BJ (cell line): ENCODE measurements around the gene RHBDD3. TPM values are rescaled to one million over a fixed set of nuclear protein-coding genes. Genes with fewer than 3 reads are reported as not detected.

Experiments used
- CTCF ChIA-PET: fragments of 350-600 bp; formaldehyde crosslinking; extraction: SDS; loops from one replicate; lab custom pipeline; 2021; ENCODE audit warnings: antibody characterized with exemption, inconsistent platforms; lab: Yijun Ruan, JAX
- POLR2A ChIA-PET: fragments of 300-600 bp; sonication (Branson Sonifier 250); formaldehyde crosslinking; extraction: SDS; loops from one replicate; lab custom pipeline; 2021; ENCODE audit warnings: antibody characterized with exemption; lab: Charles Lee
- DNase-seq: peaks from one replicate; pipeline ENCODE4 v3.0.0-alpha.2; 2011; ENCODE audit warnings: low read depth
- H3K27me3 ChIP-seq: 2 replicates; pipeline ENCODE4 v1.6.0; 2011; ENCODE audit warnings: low read length; ENCODE audit not compliant: control insufficient read depth, insufficient read depth
- H3K36me3 ChIP-seq: 2 replicates; pipeline ENCODE4 v1.5.1; 2011; ENCODE audit warnings: low read length; ENCODE audit not compliant: control insufficient read depth, insufficient read depth
- H3K4me3 ChIP-seq: 2 replicates; pipeline ENCODE4 v1.5.1; 2011; ENCODE audit warnings: low read depth, mild to moderate bottlenecking, control low read depth, low read length
- polyA plus RNA-seq: library from polyadenylated mRNA; depleted of rRNA; stranded (reverse); fragments of >200 nt; gene quantifications from 2 replicates; pipeline ENCODE4 v1.2.3, GENCODE V29; 2011
- TF ChIP-seq, protein P1 (sequence below): IDR thresholded peaks from 2 replicates; pipeline ENCODE4 v1.5.1; 2011; ENCODE audit warnings: low read depth, mild to moderate bottlenecking, control low read depth, inconsistent platforms, low read length, moderate library complexity; ENCODE audit not compliant: insufficient read depth

Gene RHBDD3
- polyA plus RNA-seq, 1 experiment: 15.6 TPM

DNA sequence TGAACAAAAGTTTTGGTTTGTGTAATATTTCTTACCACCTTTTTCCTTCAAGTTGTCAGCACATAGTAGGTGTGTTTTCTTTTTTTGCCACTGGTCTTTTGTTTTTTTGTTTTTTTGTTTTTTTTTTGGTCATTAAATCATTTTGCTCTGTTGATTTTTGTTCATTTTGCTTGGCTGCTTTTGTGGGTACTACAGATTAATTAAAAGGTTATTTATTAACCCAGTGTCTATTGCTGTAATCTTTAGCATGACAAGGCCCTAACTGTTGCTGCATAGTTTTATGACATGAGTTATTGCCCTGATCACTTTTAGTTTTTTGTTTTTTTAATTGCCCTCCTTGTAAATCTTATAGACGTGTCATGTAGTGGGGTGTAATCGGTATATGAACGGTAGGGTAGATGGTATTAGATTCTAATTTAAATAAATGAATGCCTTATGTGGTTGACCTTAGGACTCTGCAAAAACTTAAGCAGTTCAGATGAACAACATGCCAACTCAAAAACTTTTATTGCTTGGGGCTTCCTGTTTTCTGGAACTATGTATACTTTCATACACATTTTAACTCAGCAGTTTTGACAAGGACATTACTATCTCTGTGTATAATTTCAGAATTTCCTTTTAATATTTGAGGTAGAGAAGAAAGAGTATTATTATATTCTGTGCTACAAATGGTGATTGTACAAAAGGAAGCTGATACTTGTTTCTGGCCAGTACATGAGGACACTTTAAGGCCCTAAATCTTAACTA, 8.2 kb upstream of the RHBDD3 start:
- POLR2A ChIA-PET: no interaction called here
- Histone ChIP-seq H3K4me3 (no peak overlapping the region), H3K27me3 (no peaks in the 10 kb centered on the region), H3K36me3 (peaks cover 17% of the 10 kb centered on the region)
- no peak for DNase-seq
- TF ChIP-seq, protein P1, sequence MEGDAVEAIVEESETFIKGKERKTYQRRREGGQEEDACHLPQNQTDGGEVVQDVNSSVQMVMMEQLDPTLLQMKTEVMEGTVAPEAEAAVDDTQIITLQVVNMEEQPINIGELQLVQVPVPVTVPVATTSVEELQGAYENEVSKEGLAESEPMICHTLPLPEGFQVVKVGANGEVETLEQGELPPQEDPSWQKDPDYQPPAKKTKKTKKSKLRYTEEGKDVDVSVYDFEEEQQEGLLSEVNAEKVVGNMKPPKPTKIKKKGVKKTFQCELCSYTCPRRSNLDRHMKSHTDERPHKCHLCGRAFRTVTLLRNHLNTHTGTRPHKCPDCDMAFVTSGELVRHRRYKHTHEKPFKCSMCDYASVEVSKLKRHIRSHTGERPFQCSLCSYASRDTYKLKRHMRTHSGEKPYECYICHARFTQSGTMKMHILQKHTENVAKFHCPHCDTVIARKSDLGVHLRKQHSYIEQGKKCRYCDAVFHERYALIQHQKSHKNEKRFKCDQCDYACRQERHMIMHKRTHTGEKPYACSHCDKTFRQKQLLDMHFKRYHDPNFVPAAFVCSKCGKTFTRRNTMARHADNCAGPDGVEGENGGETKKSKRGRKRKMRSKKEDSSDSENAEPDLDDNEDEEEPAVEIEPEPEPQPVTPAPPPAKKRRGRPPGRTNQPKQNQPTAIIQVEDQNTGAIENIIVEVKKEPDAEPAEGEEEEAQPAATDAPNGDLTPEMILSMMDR: no peak
- CTCF ChIA-PET: no interaction called here

DNA sequence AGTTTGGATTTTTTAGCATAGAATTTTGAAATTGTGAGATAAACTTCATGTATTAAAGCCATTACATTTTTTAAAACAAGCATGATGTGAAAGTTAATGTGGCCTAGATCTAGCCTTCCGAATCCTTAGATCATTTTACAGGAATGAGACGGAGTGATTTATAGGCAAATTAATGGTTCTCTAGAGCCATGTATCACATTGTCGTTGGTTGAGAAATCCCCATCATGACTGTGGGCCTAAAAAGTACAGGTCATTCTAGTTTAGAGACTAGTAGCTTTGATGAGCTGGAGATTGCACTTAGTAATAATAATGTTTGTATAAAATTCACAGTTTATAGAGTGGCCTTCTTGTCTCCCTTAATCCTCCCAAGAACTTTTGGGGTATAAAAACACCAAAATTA, 7.4 kb upstream of the RHBDD3 start:
- Histone ChIP-seq H3K27me3 (no peaks in the 10 kb centered on the region), H3K4me3 (no peak overlapping the region), H3K36me3 (peaks cover 17% of the 10 kb centered on the region)
- TF ChIP-seq, protein P1: no peak
- POLR2A ChIA-PET: no interaction called here
- no peak for DNase-seq
- CTCF ChIA-PET: no interaction called here

DNA sequence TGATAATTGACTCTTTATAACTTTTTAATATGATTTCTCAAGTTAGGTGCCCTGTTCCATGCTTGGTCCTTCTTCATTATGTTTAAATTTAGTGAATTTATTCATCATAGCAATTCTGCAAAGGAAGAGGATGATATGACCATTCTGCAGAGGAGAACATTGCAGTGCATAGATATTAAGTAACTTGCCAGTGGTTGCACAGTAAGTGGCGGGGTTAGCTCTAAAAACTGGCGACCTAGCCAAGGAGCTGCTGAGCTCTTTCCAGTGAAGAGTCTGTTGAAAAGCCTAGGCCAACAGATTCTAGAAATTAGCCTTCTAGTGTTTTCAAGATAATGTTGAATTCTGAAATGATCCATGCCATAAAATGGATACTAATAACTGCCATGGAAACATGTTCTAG, 4.8 kb upstream of the RHBDD3 start:
- H3K4me3 ChIP-seq: no peak overlapping the region
- TF ChIP-seq, protein P1: no peak
- CTCF ChIA-PET: no interaction called here
- POLR2A ChIA-PET: no interaction called here
- no peaks in the 10 kb centered on the region for H3K27me3 ChIP-seq
- no peak for DNase-seq
- peaks cover 12% of the 10 kb centered on the region for H3K36me3 ChIP-seq

DNA sequence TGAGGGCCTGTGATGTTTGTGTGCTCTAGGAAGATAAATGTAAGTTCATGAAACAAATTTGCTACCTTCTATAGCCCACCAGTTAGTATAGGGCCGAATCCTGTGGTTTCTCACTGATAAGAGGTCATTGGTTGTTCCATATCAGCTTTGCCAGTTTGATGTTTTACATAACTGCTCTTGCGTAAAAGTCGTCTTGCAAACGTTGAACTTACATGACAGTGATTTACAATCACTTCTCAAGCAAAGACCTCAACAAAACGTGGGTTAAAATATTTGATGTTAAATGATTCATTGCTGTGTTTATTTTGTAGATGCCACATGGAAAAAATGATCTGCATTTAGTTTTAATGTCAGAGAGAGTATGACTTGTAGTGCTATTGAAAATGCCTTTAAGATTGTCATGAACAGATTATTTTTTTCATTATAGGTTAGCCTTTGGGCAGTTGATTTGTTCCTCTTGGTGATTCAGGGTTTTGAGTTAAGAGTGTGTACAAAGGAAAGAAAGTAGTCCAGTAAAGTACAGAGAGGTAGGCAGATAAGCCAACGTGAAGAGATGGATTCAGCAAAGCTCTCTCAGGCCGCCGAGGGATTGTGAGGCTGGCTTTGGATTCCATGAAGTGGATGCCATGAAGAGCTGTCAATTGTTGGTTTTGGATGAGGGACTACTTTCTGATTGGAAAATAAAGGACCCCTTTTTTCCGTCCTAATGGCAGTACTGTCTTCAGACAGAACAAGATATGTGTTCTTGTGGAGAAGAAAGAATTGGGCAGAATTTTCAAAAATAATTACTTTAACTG, 2.9 kb upstream of the RHBDD3 start:
- CTCF ChIA-PET: interaction anchor here (1.6 kb wide), 1 partner anchor 25 kb away, joined by 4 read pairs; no protein-coding TSS in a partner anchor
- POLR2A ChIA-PET: interaction anchor here (0.7 kb wide), 1 partner anchor 52 kb away, joined by 6 read pairs; no protein-coding TSS in a partner anchor
- no peaks in the 10 kb centered on the region for H3K27me3 ChIP-seq
- peaks cover 6% of the 10 kb centered on the region for H3K36me3 ChIP-seq
- TF ChIP-seq, protein P1: no peak
- peak overlapping the region; percentile 88 for H3K4me3 ChIP-seq
- DNase-seq: no peak

DNA sequence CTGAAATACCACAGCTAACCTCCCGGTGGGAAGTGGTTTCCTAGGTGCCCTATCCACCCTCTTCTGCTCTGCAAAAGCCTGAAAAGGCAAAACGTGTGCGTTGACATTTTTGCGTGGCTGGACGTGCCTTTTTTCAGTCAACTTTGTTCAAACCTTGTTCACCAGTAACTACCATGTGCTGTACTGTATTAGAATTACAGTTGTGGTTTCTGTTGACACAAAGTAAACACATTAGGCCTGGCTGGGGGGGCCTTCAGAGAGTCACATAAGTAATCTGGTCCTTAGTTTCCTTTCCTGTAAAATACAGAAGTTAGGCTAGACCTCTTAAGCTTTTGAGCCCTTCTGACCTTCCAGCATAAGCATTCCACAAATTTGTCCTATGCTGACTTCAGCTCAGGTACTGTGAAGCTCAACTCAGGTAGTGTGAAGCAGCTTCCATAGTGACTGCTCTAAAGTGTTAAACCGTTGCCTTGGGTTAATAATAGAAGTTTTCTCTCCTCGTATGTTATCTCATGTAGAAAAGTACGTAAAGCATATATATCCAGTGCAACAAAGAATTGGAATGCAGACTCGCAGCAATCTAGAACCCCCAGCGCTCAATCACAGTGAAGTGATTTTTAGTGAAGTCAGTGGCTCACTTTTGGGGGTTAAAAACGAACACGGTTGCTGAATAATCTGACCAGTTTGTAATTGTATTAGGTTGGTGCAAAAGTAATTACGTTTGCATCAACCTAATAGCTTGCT, 2.1 kb upstream of the RHBDD3 start:
- DNase-seq: no peak
- Histone ChIP-seq H3K4me3 (peak overlapping the region; percentile 88), H3K27me3 (no peaks in the 10 kb centered on the region), H3K36me3 (peaks cover 8% of the 10 kb centered on the region)
- TF ChIP-seq, protein P1: no peak
- POLR2A ChIA-PET: interaction anchor here (0.5 to 0.7 kb wide), 2 partner anchors 17 to 53 kb away, joined by 3 to 6 read pairs; no protein-coding TSS in a partner anchor
- CTCF ChIA-PET: interaction anchor here (1.6 kb wide), 1 partner anchor 24 kb away, joined by 4 read pairs; no protein-coding TSS in a partner anchor
